HG02763 (cell line): Measurements from ENCODE around the gene GLB1L3.
"Not testable (repeated sequence)": the region's sequence is repeated elsewhere in the genome, so short reads cannot be mapped to it uniquely, and the experiment has no call there.

Experiments used
- ATAC-seq: cut with Tn5 transposase; IDR thresholded peaks from one replicate; pipeline ENCODE4 v1.9.1; 2021; ENCODE audit warnings: mild to moderate bottlenecking, moderate library complexity; ENCODE audit not compliant: unreplicated experiment

GLB1L3 gene

GRCh38 chr11:134273317-134273712 lies 2.9 kb upstream of the GLB1L3 start:
- ATAC-seq: no peak

- ATAC-seq: no peak
Measured at GRCh38 chr11:134275188-134275533, 1.0 kb upstream of the GLB1L3 start.

- no peak for ATAC-seq
Measured at GRCh38 chr11:134276396-134277182, 410 bp downstream of the GLB1L3 start.

- no peak for ATAC-seq
Measured at GRCh38 chr11:134277183-134278001, 1.2 kb downstream of the GLB1L3 start.

GRCh38 chr11:134278356-134278755 lies 2.2 kb downstream of the GLB1L3 start:
- no peak for ATAC-seq

- not testable (repeated sequence) for ATAC-seq
Measured at GRCh38 chr11:134281635-134282034, 5.5 kb downstream of the GLB1L3 start.

- ATAC-seq: no peak
Measured at GRCh38 chr11:134282121-134283045, 6.2 kb downstream of the GLB1L3 start.

- no peak for ATAC-seq
Measured at GRCh38 chr11:134283461-134284230, 7.5 kb downstream of the GLB1L3 start.

GRCh38 chr11:134284349-134284748 lies 8.2 kb downstream of the GLB1L3 start:
- ATAC-seq: not testable (repeated sequence)

- ATAC-seq: no peak
Measured at GRCh38 chr11:134287561-134287960, 11.4 kb downstream of the GLB1L3 start.

GRCh38 chr11:134288486-134288885 lies 12.3 kb downstream of the GLB1L3 start:
- no peak for ATAC-seq

GRCh38 chr11:134289167-134289566 lies 13.0 kb downstream of the GLB1L3 start:
- no peak for ATAC-seq

GRCh38 chr11:134289789-134290188 lies 13.6 kb downstream of the GLB1L3 start:
- ATAC-seq: no peak

- no peak for ATAC-seq
Measured at GRCh38 chr11:134290646-134291045, 14.5 kb downstream of the GLB1L3 start.

GRCh38 chr11:134291196-134291595 lies 15.0 kb downstream of the GLB1L3 start:
- ATAC-seq: no peak

GRCh38 chr11:134292661-134293060 lies 16.5 kb downstream of the GLB1L3 start:
- ATAC-seq: no peak

GRCh38 chr11:134293119-134294113 lies 17.2 kb downstream of the GLB1L3 start:
- no peak for ATAC-seq

- ATAC-seq: no peak
Measured at GRCh38 chr11:134294664-134295063, 18.5 kb downstream of the GLB1L3 start.

GRCh38 chr11:134312223-134312622 lies 36.0 kb downstream of the GLB1L3 start:
- no peak for ATAC-seq
